Tibial nerve (tissue), 4 donors: Measurements from ENCODE around the gene CFAP410. TPM values are rescaled to one million over a fixed set of nuclear protein-coding genes. Genes with fewer than 3 reads are reported as not detected.

ENCODE experiments used
- DNase-seq, 2 donors: peaks; one replicate each; pipeline ENCODE4 v3.0.0-alpha.2; 2019; ENCODE audit warnings: low spot score in 2 of 2
- H3K27ac ChIP-seq, 4 donors: fragments of 200-600 bp; sonication (generic) in 3 of 4; one replicate each; pipeline ENCODE4 v1.5.1; 2017 to 2019; ENCODE audit warnings: mild to moderate bottlenecking in 1 of 4
- H3K27me3 ChIP-seq, 2 donors: fragments of 200-600 bp; sonication (generic) in 1 of 2; one replicate each; pipeline versions ENCODE4 v1.5.1 to v1.6.0; 2017 to 2019
- H3K36me3 ChIP-seq, 3 donors: fragments of 200-600 bp; sonication (generic); one replicate each; pipeline ENCODE4 v1.5.1; 2018 to 2019
- H3K4me1 ChIP-seq, 4 donors: fragments of 200-600 bp; sonication (generic) in 3 of 4; one replicate each; pipeline ENCODE4 v1.5.1; 2017 to 2019
- H3K4me3 ChIP-seq, 4 donors: fragments of 200-600 bp; sonication (generic) in 3 of 4; one replicate each; pipeline ENCODE4 v1.5.1; 2017 to 2019; ENCODE audit warnings: mild to moderate bottlenecking in 1 of 4, moderate library complexity in 1 of 4
- H3K9me3 ChIP-seq, 4 donors: fragments of 200-600 bp; sonication (generic) in 3 of 4; one replicate each; pipeline ENCODE4 v1.5.1; 2017 to 2019
- EP300 ChIP-seq, 2 donors: sonication (generic); formaldehyde crosslinking; IDR thresholded peaks; one replicate each; pipeline ENCODE4 v1.6.1; 2017; ENCODE audit warnings: antibody characterized with exemption in 2 of 2, mild to moderate bottlenecking in 1 of 2
- POLR2A ChIP-seq, 2 donors: fragments of 450-650 bp; IDR thresholded peaks; one replicate each; pipeline ENCODE4 v1.6.1; 2017; ENCODE audit warnings: antibody characterized with exemption in 2 of 2, mild to moderate bottlenecking in 2 of 2, moderate library complexity in 2 of 2
- WGBS, 2 donors: methylation state at CpG; one replicate each; pipeline ENCODE4 v1.1.5; 2018; 5-methylcytosine and 5-hydroxymethylcytosine counted together
- total RNA-seq, 4 donors: library from RNA; depleted of rRNA; stranded (reverse); fragments of >200 nt; gene quantifications; one replicate each; pipeline ENCODE4 v1.1.0, GENCODE V29; 2016
- TF ChIP-seq, protein P1 (sequence below), 5 experiments: fragments of 200-600 bp in 3 of 5; fragments of 450-650 bp in 2 of 5; sonication (generic) in 3 of 5; IDR thresholded peaks; one replicate each; pipeline ENCODE4 v1.5.1; 2016 to 2019; ENCODE audit warnings: antibody characterized with exemption in 5 of 5, mild to moderate bottlenecking in 3 of 5, moderate library complexity in 2 of 5

CFAP410 gene
- total RNA-seq, 4 donors from 2014 or later: 38.0 to 69.8 (median 61.2) TPM

DNA sequence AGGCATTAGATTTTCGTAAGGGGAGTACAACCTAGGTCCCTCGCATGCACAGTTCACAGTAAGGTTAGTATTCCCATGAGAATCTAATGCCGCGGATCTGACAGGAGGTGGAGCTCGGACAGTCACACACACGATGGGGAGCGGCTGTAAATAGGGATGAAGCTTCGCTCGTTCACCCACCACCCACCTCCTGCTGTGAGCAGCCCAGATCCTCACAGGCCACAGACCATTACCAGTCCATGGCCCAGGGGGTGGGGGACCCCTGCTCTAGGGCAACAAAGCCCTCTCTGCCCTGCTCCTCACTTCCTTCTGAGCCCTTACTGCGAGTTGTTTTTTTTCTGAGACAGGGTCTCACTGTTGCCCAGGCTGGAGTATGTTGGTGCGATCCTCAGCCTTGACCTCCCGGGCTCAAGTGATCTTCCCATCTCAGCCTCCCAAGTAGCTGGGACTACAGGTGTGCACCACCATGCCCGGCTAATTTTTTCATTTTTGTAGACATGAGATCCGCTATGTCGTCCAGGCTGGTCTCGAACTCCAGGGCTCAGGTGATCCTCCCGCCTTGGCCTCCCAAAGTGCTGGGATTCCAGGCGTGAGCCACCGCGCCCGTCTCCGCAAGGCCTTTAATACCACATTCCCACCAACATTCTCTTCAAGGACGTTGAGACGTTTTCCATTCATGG is 35.6 kb upstream of the CFAP410 start:
- DNase-seq: no peak
- peaks cover 0 to 24% of the 10 kb centered on the region in 2 donors for H3K27me3 ChIP-seq
- 84 to 88% methylated on average over 24 of the region's 24 CpGs for WGBS, 2 donors
- no peak overlapping the region for H3K27ac ChIP-seq
- H3K4me3 ChIP-seq: no peak overlapping the region
- TF ChIP-seq, protein P1, sequence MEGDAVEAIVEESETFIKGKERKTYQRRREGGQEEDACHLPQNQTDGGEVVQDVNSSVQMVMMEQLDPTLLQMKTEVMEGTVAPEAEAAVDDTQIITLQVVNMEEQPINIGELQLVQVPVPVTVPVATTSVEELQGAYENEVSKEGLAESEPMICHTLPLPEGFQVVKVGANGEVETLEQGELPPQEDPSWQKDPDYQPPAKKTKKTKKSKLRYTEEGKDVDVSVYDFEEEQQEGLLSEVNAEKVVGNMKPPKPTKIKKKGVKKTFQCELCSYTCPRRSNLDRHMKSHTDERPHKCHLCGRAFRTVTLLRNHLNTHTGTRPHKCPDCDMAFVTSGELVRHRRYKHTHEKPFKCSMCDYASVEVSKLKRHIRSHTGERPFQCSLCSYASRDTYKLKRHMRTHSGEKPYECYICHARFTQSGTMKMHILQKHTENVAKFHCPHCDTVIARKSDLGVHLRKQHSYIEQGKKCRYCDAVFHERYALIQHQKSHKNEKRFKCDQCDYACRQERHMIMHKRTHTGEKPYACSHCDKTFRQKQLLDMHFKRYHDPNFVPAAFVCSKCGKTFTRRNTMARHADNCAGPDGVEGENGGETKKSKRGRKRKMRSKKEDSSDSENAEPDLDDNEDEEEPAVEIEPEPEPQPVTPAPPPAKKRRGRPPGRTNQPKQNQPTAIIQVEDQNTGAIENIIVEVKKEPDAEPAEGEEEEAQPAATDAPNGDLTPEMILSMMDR (IDR thresholded peaks at IDR 0.05): no peak
- TF ChIP-seq EP300 (IDR thresholded peaks at IDR 0.05) (no peak), POLR2A (IDR thresholded peaks at IDR 0.05) (no peak)
- H3K36me3 ChIP-seq: no peaks in the 10 kb centered on the region
- H3K4me1 ChIP-seq: peaks cover 0 to 4% (median 0%) of the 10 kb centered on the region in 4 donors
- peaks cover 0 to 7% (median 0%) of the 10 kb centered on the region in 4 donors for H3K9me3 ChIP-seq

- H3K36me3 ChIP-seq: no peaks in the 10 kb centered on the region
Observed at GRCh38 chr21:44372616-44373015, 33.4 kb upstream of the CFAP410 start.

DNA sequence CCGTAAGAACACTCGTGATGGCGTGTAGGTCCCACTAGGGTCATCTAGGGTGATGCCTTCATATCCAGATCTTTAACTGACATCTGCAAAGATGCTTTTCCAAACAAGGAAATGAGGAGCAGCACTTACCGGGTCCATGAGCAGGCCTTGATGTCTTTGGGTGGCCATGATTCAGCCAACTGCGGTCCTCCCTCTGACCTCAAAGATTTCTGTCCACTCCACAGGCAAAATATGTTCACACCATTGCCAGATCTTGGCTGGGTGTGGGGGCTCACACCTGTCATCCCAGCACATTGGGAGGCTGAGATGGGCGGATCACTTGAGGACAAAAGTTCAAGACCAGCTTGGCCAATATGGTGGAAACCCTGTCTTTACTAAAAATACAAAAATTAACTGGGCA is 32.4 kb upstream of the CFAP410 start:
- no peak for DNase-seq
- TF ChIP-seq POLR2A (IDR thresholded peaks at IDR 0.05) (no peak), EP300 (IDR thresholded peaks at IDR 0.05) (no peak)
- TF ChIP-seq, protein P1 (IDR thresholded peaks at IDR 0.05): no peak
- H3K36me3 ChIP-seq: no peaks in the 10 kb centered on the region
- no peak overlapping the region for H3K4me3 ChIP-seq
- H3K4me1 ChIP-seq: peaks cover 0 to 4% (median 0%) of the 10 kb centered on the region in 4 donors
- WGBS, 2 donors: 85 to 86% methylated on average over 6 of the region's 6 CpGs
- H3K27ac ChIP-seq: no peak overlapping the region
- peaks cover 0 to 7% (median 0%) of the 10 kb centered on the region in 4 donors for H3K9me3 ChIP-seq
- peaks cover 0 to 38% of the 10 kb centered on the region in 2 donors for H3K27me3 ChIP-seq

More at GRCh38 chr21:44372616-44373015, 33.4 kb upstream of the CFAP410 start:
- Histone ChIP-seq H3K27me3 (peaks cover 0 to 38% of the 10 kb centered on the region in 2 donors), H3K4me3 (no peak overlapping the region), H3K9me3 (peaks cover 0 to 7% (median 0%) of the 10 kb centered on the region in 4 donors), H3K27ac (no peak overlapping the region), H3K4me1 (peaks cover 0 to 4% (median 0%) of the 10 kb centered on the region in 4 donors)
- TF ChIP-seq POLR2A (IDR thresholded peaks at IDR 0.05) (no peak), EP300 (IDR thresholded peaks at IDR 0.05) (no peak)
- TF ChIP-seq, protein P1 (IDR thresholded peaks at IDR 0.05): no peak
- WGBS, 2 donors: 68 to 71% methylated on average over 8 of the region's 8 CpGs
- DNase-seq: no peak

- Histone ChIP-seq H3K27me3 (peaks cover 0 to 33% of the 10 kb centered on the region in 2 donors), H3K9me3 (peaks cover 0 to 7% (median 0%) of the 10 kb centered on the region in 4 donors), H3K36me3 (no peaks in the 10 kb centered on the region), H3K4me3 (no peak overlapping the region), H3K27ac (no peak overlapping the region), H3K4me1 (peaks cover 0 to 4% (median 0%) of the 10 kb centered on the region in 4 donors)
- TF ChIP-seq EP300 (IDR thresholded peaks at IDR 0.05) (no peak), POLR2A (IDR thresholded peaks at IDR 0.05) (no peak)
- TF ChIP-seq, protein P1 (IDR thresholded peaks at IDR 0.05): no peak
- DNase-seq: no peak
- 91 to 95% methylated on average over 26 to 35 of the region's 37 CpGs for WGBS, 2 donors
Observed at GRCh38 chr21:44370786-44371410, 31.7 kb upstream of the CFAP410 start.
